Gastrocnemius medialis (tissue), 4 donors: Measurements from ENCODE around the gene GAMT.

Source experiments
- CTCF ChIP-seq, 5 experiments: fragments of 450-650 bp in 3 of 5; fragments of 200-600 bp in 2 of 5; sonication (generic) in 2 of 5; IDR thresholded peaks in 4 of 5; conservative IDR thresholded peaks in 1 of 5; 1 replicate in 4 of 5; 2 replicates in 1 of 5; pipeline ENCODE4 v1.5.1; 2016 to 2019; ENCODE audit warnings: antibody characterized with exemption in 5 of 5, mild to moderate bottlenecking in 3 of 5, moderate library complexity in 3 of 5
- POLR2A ChIP-seq, 2 donors: fragments of 450-650 bp; IDR thresholded peaks; one replicate each; pipeline ENCODE4 v1.6.1; 2017; ENCODE audit warnings: antibody characterized with exemption in 2 of 2, mild to moderate bottlenecking in 2 of 2, moderate library complexity in 2 of 2

- no peak for TF ChIP-seq CTCF (IDR thresholded peaks at IDR 0.05 in 4 of 5, conservative IDR thresholded peaks at IDR 0.05 in 1 of 5)
- TF ChIP-seq POLR2A (IDR thresholded peaks at IDR 0.05), result no peak
These were observed 40.4 kb downstream of the GAMT start for GRCh38 chr19:1360818-1361461.
